Measurements from ENCODE around the gene LRRC75A. TPM values are rescaled to one million over a fixed set of nuclear protein-coding genes. Genes with fewer than 3 reads are reported as not detected.

LRRC75A gene
- total RNA-seq, 1 donor from 2014 or later = 1.8 TPM

DNA sequence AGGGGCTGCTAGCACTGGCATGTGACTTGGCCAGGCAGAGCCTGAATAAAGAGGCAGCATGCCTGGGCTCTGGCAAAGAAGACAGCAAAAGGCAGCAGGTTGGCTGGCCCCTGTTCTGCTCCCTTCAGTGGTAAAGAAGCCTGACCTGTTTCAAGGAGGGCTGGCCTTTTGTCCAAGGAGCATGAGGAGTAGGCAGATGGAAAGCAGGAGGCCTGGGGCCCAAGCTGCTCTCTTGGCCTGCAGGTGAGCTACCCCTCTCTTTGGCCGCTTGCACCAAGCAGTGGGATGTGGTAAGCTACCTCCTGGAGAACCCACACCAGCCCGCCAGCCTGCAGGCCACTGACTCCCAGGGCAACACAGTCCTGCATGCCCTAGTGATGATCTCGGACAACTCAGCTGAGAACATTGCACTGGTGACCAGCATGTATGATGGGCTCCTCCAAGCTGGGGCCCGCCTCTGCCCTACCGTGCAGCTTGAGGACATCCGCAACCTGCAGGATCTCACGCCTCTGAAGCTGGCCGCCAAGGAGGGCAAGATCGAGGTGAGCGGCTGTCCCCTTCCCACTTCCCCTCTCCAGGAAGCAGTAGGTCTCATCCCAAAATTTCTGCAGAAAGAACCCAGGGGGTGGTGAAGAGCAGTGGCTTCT lies 68.6 kb downstream of the LRRC75A start:
- H3K36me3 Mint-ChIP-seq (ENCODE audit: unreplicated experiment) = no peaks in the 10 kb centered on the region
- no peak overlapping the region for H3K4me3 Mint-ChIP-seq (ENCODE audit: unreplicated experiment)
- H3K4me1 Mint-ChIP-seq (ENCODE audit: unreplicated experiment) = peaks cover 25% of the 10 kb centered on the region
- no peaks in the 10 kb centered on the region for H3K27me3 Mint-ChIP-seq (ENCODE audit: unreplicated experiment)
- TF ChIP-seq, protein P1, sequence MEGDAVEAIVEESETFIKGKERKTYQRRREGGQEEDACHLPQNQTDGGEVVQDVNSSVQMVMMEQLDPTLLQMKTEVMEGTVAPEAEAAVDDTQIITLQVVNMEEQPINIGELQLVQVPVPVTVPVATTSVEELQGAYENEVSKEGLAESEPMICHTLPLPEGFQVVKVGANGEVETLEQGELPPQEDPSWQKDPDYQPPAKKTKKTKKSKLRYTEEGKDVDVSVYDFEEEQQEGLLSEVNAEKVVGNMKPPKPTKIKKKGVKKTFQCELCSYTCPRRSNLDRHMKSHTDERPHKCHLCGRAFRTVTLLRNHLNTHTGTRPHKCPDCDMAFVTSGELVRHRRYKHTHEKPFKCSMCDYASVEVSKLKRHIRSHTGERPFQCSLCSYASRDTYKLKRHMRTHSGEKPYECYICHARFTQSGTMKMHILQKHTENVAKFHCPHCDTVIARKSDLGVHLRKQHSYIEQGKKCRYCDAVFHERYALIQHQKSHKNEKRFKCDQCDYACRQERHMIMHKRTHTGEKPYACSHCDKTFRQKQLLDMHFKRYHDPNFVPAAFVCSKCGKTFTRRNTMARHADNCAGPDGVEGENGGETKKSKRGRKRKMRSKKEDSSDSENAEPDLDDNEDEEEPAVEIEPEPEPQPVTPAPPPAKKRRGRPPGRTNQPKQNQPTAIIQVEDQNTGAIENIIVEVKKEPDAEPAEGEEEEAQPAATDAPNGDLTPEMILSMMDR (IDR thresholded peaks at IDR 0.05) = no peak
- H3K27ac Mint-ChIP-seq (ENCODE audit: unreplicated experiment) = no peak overlapping the region
- no peak for DNase-seq (ENCODE audit: extremely low spot score, unreplicated experiment)
- no peaks in the 10 kb centered on the region for H3K9me3 Mint-ChIP-seq (ENCODE audit: unreplicated experiment)

DNA sequence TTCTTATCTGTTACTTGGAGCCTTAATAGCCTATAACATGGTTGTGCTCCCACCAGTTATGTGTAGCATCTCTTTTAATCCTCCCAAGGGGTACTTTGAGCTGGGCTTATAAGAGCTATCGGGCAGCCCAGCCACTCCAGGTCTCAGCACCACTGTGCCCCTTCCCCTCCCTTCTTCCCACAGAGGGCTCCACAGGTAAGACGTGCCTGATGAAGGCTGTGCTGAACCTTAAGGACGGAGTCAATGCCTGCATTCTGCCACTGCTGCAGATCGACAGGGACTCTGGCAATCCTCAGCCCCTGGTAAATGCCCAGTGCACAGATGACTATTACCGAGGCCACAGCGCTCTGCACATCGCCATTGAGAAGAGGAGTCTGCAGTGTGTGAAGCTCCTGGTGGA lies 69.6 kb downstream of the LRRC75A start:
- H3K9me3 Mint-ChIP-seq (ENCODE audit: unreplicated experiment) = no peaks in the 10 kb centered on the region
- no peak overlapping the region for H3K27ac Mint-ChIP-seq (ENCODE audit: unreplicated experiment)
- TF ChIP-seq, protein P1 (IDR thresholded peaks at IDR 0.05) = no peak
- no peaks in the 10 kb centered on the region for H3K36me3 Mint-ChIP-seq (ENCODE audit: unreplicated experiment)
- peaks cover 29% of the 10 kb centered on the region for H3K4me1 Mint-ChIP-seq (ENCODE audit: unreplicated experiment)
- no peak overlapping the region for H3K4me3 Mint-ChIP-seq (ENCODE audit: unreplicated experiment)
- DNase-seq (ENCODE audit: extremely low spot score, unreplicated experiment) = no peak
- H3K27me3 Mint-ChIP-seq (ENCODE audit: unreplicated experiment) = no peaks in the 10 kb centered on the region

DNA sequence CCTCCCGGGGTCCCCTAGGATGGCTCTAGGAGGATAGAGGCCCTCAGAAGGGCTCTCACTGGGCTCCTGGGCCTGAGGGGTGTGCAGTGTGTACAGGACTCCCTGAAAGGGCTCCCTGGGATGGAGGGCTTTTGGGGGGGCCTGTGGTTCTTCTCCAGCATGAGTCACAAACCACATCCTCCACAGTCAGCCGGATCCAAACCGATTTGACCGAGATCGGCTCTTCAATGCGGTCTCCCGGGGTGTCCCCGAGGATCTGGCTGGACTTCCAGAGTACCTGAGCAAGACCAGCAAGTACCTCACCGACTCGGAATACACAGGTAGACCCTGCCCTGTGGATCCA lies 72.1 kb downstream of the LRRC75A start:
- H3K27me3 Mint-ChIP-seq (ENCODE audit: unreplicated experiment) = no peaks in the 10 kb centered on the region
- H3K36me3 Mint-ChIP-seq (ENCODE audit: unreplicated experiment) = no peaks in the 10 kb centered on the region
- no peaks in the 10 kb centered on the region for H3K9me3 Mint-ChIP-seq (ENCODE audit: unreplicated experiment)
- DNase-seq (ENCODE audit: extremely low spot score, unreplicated experiment) = no peak
- TF ChIP-seq, protein P1 (IDR thresholded peaks at IDR 0.05) = no peak
- no peak overlapping the region for H3K4me3 Mint-ChIP-seq (ENCODE audit: unreplicated experiment)
- peak overlapping the region; percentile 63 for H3K27ac Mint-ChIP-seq (ENCODE audit: unreplicated experiment)
- peaks cover 29% of the 10 kb centered on the region for H3K4me1 Mint-ChIP-seq (ENCODE audit: unreplicated experiment)

DNA sequence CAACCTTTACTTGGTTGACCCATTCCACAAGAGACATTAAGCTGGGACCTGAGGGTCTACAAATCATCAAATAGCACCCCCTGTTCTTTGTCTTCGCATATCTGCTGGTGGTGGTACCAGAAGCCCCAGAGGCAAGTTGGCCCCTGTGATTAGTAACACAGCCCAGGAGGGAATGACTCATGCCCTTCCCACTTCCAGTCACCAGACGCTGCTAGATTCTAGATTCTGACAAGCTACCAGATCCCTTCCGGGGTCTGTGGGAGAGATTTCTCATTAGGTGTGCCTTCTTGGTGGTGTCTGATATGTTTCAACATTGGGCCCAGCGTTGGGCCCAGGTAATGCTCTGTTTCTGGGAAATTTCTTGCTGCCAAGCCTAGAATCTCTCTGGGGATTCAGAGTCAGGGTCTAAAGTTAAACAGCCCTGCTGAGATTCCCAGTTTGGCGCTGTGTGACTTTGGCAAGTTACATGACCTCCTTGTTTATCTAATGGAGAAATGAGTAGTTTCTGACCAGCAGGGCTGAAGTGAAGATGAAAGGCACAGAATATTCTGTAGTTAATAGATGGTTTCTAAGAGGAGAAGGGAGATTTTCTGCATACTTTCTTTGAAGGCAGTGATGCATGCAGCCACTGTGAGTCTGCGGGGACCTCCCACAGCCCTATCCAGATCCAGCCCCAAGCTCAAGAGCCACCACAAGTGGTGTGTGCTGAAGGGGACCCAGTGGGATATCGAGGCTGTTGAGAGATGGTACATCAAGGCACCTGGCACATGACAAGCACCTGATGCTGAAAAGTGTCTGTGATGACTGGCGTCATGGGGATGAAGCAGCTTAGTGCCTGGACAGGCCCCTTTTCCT lies 72.7 kb downstream of the LRRC75A start:
- peaks cover 29% of the 10 kb centered on the region for H3K4me1 Mint-ChIP-seq (ENCODE audit: unreplicated experiment)
- TF ChIP-seq, protein P1 (IDR thresholded peaks at IDR 0.05) = no peak
- H3K27ac Mint-ChIP-seq (ENCODE audit: unreplicated experiment) = peak overlapping the region; percentile 63
- DNase-seq (ENCODE audit: extremely low spot score, unreplicated experiment) = no peak
- no peaks in the 10 kb centered on the region for H3K9me3 Mint-ChIP-seq (ENCODE audit: unreplicated experiment)
- H3K36me3 Mint-ChIP-seq (ENCODE audit: unreplicated experiment) = no peaks in the 10 kb centered on the region
- no peaks in the 10 kb centered on the region for H3K27me3 Mint-ChIP-seq (ENCODE audit: unreplicated experiment)
- H3K4me3 Mint-ChIP-seq (ENCODE audit: unreplicated experiment) = peak overlapping the region; percentile 5

DNA sequence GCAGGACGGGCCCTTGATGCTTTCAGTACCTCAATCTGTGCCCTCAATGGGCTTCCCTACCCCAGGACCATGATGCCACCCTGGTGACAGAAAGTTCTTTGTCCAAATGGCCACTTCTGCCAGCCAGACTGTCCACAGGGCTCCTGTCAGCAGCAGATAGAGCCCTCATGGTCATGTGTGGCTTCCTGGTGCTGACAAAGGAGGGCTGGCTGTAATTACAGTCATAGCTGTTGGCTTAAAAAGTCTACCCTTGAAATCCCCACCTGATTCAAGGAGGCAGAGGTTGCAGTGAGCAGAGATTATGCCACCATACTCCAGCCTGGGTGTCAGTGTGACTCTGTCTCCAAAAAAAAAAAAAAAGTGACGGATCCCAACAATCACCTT lies 73.3 kb downstream of the LRRC75A start:
- Mint-ChIP-seq H3K9me3 (ENCODE audit: unreplicated experiment) (no peaks in the 10 kb centered on the region), H3K4me3 (ENCODE audit: unreplicated experiment) (no peak overlapping the region), H3K27ac (ENCODE audit: unreplicated experiment) (peak overlapping the region; percentile 63), H3K36me3 (ENCODE audit: unreplicated experiment) (no peaks in the 10 kb centered on the region), H3K4me1 (ENCODE audit: unreplicated experiment) (peaks cover 29% of the 10 kb centered on the region), H3K27me3 (ENCODE audit: unreplicated experiment) (no peaks in the 10 kb centered on the region)
- TF ChIP-seq, protein P1 (IDR thresholded peaks at IDR 0.05) = no peak
- no peak for DNase-seq (ENCODE audit: extremely low spot score, unreplicated experiment)
